ENCODE measurements around the gene TGFA.

TGFA gene

GRCh38 chr2:70525032-70525431, 28.6 kb downstream of the TGFA start:
- TF ChIP-seq CTCF (IDR thresholded peaks at IDR 0.05; ENCODE audit: low read depth, low read length) = no peak
- no peaks in the 10 kb centered on the region for H3K36me3 ChIP-seq
- no peaks in the 10 kb centered on the region for H3K4me1 ChIP-seq
- no peaks in the 10 kb centered on the region for H3K9me3 ChIP-seq
- H3K27me3 ChIP-seq = no peaks in the 10 kb centered on the region
- DNase-seq = no peak
- no peak overlapping the region for H3K4me3 ChIP-seq (ENCODE audit: low read depth, low read length)

- Histone ChIP-seq H3K36me3 (no peaks in the 10 kb centered on the region), H3K4me1 (no peaks in the 10 kb centered on the region), H3K9me3 (no peaks in the 10 kb centered on the region), H3K27me3 (no peaks in the 10 kb centered on the region), H3K4me3 (ENCODE audit: low read depth, low read length) (no peak overlapping the region)
- DNase-seq = no peak
- no peak for TF ChIP-seq CTCF (IDR thresholded peaks at IDR 0.05; ENCODE audit: low read depth, low read length)
Measured at GRCh38 chr2:70523996-70524965, 29.3 kb downstream of the TGFA start.

- Histone ChIP-seq H3K4me3 (ENCODE audit: low read depth, low read length) (no peak overlapping the region), H3K36me3 (no peaks in the 10 kb centered on the region), H3K4me1 (no peaks in the 10 kb centered on the region), H3K9me3 (no peaks in the 10 kb centered on the region), H3K27me3 (no peaks in the 10 kb centered on the region)
- DNase-seq = no peak
- no peak for TF ChIP-seq CTCF (IDR thresholded peaks at IDR 0.05; ENCODE audit: low read depth, low read length)
Measured at GRCh38 chr2:70523672-70523995, 30.0 kb downstream of the TGFA start.

GRCh38 chr2:70522627-70523026, 31.0 kb downstream of the TGFA start:
- no peak for DNase-seq
- H3K4me1 ChIP-seq = no peaks in the 10 kb centered on the region
- no peaks in the 10 kb centered on the region for H3K36me3 ChIP-seq
- no peak for TF ChIP-seq CTCF (IDR thresholded peaks at IDR 0.05; ENCODE audit: low read depth, low read length)
- no peak overlapping the region for H3K4me3 ChIP-seq (ENCODE audit: low read depth, low read length)
- no peaks in the 10 kb centered on the region for H3K9me3 ChIP-seq
- H3K27me3 ChIP-seq = no peaks in the 10 kb centered on the region

GRCh38 chr2:70520825-70521224, 32.8 kb downstream of the TGFA start:
- no peaks in the 10 kb centered on the region for H3K27me3 ChIP-seq
- no peak for DNase-seq

More at GRCh38 chr2:70520825-70521224, 32.8 kb downstream of the TGFA start:
- no peak overlapping the region for H3K4me3 ChIP-seq (ENCODE audit: low read depth, low read length)
- no peaks in the 10 kb centered on the region for H3K9me3 ChIP-seq
- no peak for TF ChIP-seq CTCF (IDR thresholded peaks at IDR 0.05; ENCODE audit: low read depth, low read length)
- no peaks in the 10 kb centered on the region for H3K4me1 ChIP-seq
- H3K36me3 ChIP-seq = no peaks in the 10 kb centered on the region
